GM18520 (cell line): ENCODE measurements around the gene GGPS1.
"Not testable (repeated sequence)": the region's sequence is repeated elsewhere in the genome, so short reads cannot be mapped to it uniquely, and the experiment has no call there.

Experiments used
- ATAC-seq: cut with Tn5 transposase; IDR thresholded peaks from one replicate; pipeline ENCODE4 v1.9.1; 2021; ENCODE audit not compliant: unreplicated experiment

Gene GGPS1

DNA sequence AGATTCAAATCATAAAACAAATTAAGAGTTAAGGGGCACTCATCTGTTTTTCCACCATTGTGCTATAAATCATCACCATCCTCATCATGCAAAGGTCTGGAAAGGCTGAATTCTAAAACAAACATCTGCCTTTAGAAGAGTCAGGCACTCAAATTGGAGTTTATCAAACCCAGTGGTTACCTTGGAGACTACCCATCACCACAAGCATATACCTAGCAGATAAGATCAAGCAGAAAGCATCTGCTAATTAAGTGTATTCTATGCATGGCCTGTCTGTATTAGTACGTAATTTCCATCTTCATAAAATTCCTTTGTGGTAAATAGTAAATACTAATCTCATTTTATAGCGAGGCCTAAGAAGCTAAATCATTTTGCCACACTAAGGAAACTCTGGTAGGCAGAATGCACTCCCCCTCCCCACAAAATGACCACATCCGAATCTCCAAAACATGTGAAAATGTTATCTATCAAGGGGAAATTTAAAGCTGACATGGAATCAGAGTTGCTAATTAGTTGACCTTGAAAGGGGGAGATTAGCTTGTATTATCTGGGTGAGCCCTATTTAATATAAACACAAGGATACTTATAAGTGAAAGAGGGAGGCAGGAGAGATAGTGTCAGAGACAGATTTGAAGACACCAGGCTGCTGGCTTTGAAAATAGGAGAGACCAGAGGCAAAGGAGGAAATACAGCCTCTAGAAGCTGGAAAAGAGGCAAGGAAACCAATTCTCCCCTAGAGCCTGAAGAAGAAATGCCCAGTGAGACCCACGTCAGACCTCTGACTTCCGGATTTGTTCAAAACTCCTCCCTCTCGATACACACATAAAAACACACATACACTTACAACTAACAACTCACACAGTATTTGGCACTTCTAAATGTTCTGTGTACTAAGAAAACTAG is 23.6 kb upstream of the GGPS1 start:
- ATAC-seq: no peak

DNA sequence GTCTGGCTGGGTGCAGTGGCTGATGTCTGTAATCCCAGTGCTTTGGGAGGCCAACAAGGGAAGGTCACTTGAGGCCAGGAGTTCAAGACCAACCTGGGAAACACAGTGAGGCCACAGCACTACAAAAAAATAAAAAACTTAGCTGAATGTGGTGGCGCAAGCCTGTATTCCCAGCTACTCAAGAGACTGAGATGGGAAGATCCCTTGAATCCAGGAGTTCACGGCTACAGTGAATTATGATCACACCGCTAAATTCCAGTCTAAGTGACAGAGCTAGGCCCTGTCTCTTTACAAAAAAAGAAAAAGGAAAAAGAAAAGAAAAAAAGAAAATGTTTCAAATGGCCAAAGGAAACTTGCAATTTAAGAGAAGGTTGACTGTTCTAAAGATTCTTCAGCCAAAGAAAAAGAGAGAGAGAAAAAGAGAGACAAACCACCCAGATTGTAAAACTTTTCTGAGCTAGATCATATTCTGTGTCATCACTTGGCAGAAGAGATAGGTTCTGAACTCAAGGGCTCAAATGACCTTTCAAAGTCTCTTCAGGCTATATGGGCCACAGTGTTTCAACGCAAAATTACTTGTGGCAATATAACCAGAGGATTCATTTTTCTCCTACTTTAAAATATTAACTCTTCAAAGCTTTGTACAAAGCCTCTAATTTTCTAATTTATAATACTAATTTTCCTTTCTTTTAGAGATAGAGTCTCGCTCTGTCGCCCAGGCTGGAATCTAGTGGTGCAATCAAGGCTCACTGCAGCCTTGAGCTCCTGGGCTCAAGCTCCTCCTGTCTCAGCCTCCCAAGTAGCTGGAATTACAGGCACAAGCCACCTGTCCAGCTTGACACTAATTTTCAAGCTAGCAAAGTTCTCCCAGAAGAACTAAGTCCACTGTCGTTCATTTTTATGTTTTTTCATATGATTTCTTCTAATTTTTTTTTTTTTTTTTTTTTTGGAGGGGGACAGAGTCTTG is 20.9 kb upstream of the GGPS1 start:
- ATAC-seq: no peak

DNA sequence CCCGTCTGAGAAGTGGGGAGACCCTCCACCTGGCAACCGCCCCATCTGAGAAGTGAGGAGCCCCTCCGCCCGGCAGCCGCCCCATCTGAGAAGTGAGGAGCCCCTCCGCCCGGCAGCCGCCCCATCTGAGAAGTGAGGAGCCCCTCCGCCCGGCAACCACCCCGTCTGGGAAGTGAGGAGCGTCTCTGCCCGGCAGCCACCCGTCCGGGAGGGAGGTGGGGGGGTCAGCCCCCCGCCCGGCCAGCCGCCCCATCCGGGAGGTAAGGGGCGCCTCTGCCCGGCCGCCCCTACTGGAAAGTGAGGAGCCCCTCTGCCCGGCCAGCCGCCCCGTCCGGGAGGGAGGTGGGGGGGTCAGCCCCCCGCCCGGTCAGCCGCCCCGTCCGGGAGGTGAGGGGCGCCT is 19.2 kb upstream of the GGPS1 start:
- not testable (repeated sequence) for ATAC-seq

- ATAC-seq: no peak
Observed at GRCh38 chr1:235313262-235313661, 15.1 kb upstream of the GGPS1 start.

- no peak for ATAC-seq
Observed at GRCh38 chr1:235313931-235314678, 14.3 kb upstream of the GGPS1 start.

DNA sequence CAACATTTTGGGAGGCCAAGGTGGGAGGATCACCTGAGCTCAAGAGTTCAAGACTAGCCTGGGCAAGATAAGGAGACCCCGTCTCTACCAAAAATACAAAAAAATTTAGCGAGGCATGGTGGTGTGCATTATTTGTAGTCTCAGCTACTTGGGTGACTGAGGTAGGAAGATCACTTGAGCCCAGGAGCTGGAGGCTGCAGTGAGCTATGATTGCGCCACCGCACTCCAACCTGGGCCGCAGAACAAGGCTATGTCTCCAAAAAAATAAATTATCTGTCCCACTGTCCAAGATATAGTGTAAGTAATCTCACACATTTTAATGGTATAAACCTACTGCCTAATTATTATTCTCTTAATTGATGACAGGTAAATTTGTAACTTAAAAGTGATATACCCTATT is 13.2 kb upstream of the GGPS1 start:
- no peak for ATAC-seq

GRCh38 chr1:235315735-235316134 is 12.6 kb upstream of the GGPS1 start:
- no peak for ATAC-seq

GRCh38 chr1:235317168-235317567 is 11.2 kb upstream of the GGPS1 start:
- no peak for ATAC-seq

GRCh38 chr1:235319255-235319654 is 9.1 kb upstream of the GGPS1 start:
- ATAC-seq: no peak

DNA sequence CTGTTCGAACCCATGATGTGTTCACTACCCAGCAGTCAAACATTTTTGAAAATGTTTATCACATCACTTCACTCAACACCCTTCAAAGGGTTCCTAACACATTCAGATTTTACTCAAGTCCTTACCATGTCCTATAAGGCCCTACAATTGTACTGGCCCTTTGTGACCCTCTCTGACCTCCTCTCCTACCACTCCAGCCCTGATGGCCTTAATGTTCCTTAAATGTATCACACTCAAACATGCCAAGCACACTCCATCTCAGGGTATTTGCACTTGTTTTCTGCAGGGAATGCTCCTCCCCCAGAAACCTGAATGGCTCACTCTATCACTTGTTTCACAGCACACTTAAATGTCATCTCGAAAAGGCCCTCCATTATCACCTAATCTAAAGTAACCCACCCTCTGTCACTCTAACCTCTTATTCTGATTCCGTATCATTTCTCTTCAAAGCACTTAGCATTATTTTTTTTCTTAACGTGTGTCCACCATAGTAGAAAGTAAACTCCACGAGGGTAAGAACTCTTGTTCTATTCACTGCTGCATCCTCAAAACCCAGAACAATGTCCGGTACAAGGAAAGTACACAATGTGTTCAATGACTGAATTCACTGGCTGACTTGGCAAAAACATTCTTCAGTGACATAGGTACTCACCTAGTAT is 7.7 kb upstream of the GGPS1 start:
- ATAC-seq: no peak

GRCh38 chr1:235324296-235324695 is 4.1 kb upstream of the GGPS1 start:
- ATAC-seq: no peak

DNA sequence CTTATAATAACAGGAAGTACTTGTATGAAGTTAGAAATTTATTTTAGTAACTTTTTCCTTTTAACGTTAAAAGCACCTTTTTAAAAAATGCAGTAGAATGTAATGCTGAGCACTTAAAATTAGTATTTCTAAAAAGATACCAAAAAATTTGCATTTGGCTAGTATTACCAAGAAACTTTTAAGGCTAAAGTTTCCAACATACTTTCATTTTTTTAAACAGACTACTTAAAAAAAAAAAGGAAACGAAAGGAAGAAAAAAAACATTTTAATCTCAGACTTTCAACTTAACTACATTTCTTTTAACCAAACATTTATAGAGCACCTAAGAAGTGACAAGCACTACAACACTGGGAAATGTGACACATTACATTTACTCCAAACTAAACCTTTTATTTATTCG is 3.2 kb upstream of the GGPS1 start:
- ATAC-seq: no peak

- no peak for ATAC-seq
Observed at GRCh38 chr1:235325854-235326253, 2.5 kb upstream of the GGPS1 start.

GRCh38 chr1:235326719-235327558 is 1.4 kb upstream of the GGPS1 start:
- no peak for ATAC-seq

DNA sequence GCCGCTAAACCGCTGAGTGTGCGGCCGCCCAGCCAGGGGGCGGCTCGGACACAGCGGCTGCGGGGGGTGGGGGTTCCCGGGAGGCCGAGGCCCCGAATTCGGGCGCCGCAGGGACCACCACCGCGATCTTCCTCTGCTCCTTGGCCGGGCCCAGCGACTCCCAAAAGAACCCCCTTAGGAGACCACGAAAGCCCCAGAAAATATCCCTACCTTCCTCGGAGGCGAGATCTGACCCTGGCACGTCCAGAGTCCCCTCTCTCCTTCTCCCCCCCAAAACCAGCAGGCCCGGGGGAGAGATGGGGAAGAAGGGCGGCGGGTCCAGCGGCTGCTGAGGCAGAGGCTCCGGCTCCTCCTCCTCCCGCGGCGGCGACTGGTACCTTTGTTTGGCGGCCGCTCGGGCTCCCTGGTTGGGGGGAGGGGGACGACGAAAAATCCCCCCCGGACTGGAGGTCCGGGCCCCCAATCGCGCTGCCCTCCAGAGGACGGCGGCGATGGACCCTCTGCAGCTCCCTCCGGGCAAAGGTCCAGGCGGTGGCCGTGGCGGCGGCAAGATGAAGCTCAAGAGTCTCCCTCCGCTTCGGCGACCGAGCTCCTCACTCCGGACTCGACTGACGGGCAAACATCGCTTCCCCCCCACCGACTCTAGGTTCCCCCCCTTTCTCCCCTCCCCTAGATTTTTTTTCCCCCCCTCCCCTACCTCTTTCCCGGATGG is 655 bp upstream of the GGPS1 start, which contains the start of gene ARID4B:
ARID4B (minus strand) TSS at position 621 of the 712 bp plus-strand sequence. CDS start 1,260 bp downstream, outside the sequence.
- ATAC-seq: peak; percentile 0

DNA sequence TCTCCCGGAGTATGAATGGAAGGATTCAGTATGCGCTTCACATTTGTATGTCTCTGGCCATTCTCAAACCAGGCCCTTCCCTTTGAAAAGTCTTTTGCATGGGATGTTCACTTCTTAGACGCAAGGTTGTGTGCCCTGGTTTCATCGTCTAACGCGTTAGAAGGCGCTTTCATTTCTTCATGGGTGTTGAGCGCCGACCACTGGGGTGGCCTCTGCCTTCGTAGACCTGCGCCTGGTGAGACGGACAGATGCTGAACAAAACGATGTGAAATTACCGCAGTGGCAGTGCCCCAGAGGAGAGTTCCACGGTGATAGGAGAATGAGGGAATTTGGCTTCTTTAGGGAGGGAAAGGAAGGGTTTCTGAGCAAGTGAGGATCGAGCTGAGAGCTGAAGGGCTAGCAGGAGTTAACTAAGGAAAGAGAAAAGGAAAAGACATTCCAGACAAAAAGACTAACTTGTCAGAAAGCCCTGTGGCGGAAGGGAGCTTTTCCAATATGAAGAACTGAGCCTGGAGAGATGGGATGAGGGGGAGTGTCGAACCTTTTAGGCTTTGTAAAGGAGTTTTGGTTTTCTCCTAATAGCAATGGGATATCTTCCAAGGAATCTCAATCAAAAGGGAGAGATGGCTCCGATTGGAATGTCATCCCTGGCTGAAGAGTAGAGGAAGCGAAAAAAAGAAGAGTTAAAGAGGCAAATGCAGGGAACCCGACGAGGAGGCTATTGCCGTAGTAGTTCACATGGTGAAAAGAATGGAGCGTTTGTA is 951 bp downstream of the GGPS1 start:
- ATAC-seq: peak; percentile 20

GRCh38 chr1:235330918-235331285 is 2.5 kb downstream of the GGPS1 start:
- ATAC-seq: no peak

GRCh38 chr1:235331401-235331800 is 3.0 kb downstream of the GGPS1 start:
- no peak for ATAC-seq
